LNCAP (cell line): ENCODE results near the gene ANKRD53.

ENCODE experiments used
- CTCF ChIP-seq: fragments of 450-650 bp; IDR thresholded peaks from 2 replicates; pipeline ENCODE4 v1.5.1; 2017; ENCODE audit warnings: mild to moderate bottlenecking

Gene ANKRD53

DNA sequence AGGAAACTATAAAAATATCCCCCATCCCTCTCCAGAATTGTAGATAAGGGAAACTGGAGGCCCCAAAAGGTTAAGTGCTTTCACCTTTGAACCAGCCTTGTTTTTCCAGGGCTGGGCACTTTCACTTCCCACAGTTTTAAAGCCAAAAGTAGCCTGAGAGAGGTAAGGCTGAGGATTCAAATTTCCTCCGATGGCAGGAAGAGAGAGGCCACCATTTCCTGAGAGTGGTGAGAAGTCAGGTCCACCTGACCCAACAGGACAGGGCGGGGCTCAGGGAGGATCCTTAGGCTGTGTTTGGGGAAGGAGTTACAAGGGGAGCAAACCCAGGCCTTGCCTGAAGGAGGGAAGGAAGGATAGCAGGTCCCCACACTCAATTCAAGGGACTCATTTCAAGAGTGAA is 20.9 kb downstream of the ANKRD53 start:
- no peak for TF ChIP-seq CTCF

GRCh38 chr2:71000780-71001591 is 22.6 kb downstream of the ANKRD53 start:
- TF ChIP-seq CTCF: peak; percentile 80

DNA sequence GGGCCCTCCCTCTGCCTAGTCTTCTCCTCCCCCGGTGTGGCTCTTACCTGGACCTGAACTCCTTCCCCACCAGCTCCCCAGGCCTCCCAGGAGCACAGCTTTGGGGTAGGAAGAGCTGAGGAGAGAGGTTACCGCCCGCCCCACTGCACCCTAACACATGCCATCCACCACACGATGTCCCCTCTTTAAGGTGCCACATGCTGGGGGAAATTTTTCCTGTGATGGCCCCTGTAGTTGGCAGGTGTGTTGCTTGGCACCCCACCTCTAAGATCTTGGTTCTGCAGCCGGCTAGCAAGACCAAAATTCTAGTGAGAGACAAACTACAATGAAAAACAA is 23.1 kb downstream of the ANKRD53 start:
- TF ChIP-seq CTCF: no peak

- TF ChIP-seq CTCF: no peak
These were observed 23.6 kb downstream of the ANKRD53 start for GRCh38 chr2:71001981-71002570.

GRCh38 chr2:71003396-71003795 is 25.0 kb downstream of the ANKRD53 start:
- no peak for TF ChIP-seq CTCF

DNA sequence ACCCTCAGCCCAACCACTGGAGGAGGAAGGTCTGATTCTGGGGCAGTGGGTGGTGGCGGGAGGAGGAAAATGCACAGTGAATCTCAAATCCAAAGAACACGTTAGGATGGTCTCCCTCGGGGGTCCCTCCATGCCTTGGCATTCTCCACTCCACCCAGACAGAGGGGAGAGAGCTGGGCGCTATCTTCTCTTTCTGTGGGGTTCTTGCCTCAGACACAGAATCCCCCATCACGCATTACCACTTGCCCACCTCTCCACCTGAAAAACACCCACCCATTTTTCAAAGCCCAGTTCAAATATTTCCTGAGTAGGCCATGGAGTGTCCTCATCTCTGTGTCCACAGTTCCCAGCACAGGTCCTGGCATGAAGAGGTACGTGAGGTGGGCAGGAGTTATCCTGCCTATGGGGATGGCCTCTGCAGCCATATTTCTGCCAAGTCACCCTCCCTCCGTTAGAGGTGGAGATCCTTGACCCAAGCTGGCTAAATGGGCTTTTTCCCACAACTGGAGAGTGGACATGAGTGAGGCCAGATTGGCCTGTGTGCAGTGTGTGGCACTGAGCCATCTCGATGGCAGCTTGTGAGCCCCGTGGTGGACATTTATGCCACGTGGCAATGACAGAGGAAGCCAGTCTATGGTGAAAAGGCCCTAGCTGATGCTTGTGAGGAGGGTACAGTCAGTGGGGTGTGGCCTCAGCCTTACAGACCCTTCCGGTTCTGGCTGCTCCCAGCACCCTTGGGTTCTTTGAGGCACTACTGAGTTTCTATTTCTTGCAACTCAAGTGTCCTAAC is 25.7 kb downstream of the ANKRD53 start:
- no peak for TF ChIP-seq CTCF

- no peak for TF ChIP-seq CTCF
These were observed 26.4 kb downstream of the ANKRD53 start for GRCh38 chr2:71004857-71005256.
